Measurements from ENCODE around the gene WNT2.

The WNT2 gene

DNA sequence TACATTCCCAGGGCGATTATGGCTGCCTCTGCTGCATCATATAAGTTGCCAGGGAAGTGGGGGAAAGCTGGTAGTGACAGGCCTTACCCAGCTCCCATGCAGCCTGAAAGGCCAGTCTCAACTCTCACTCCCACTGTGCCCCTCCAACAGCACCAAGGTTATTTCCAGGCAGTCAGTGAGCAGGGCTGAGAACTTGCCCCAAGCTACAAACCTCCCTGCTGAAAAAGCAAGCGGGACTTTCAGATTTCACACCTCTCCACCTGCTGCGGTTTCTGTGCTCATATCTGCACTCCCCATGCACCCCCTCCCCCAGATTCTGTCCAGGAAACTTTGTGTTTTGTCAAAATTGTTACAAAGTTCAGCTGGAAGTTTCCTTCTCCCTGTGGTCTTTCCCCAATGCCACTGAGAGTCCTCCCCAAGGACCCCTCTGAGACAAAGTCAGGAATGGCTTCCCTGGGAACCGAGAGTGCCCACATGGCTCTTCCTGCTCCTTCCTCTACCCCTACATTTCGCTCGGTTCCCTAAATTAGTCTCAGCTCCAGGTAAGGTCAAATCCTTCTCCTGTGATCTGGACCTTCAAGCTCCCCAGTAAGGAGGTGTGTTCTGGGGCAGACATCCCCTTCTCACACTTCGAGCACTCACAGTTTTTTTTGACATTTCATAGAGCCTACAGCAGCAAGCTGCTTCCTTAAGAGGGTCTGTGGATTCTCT, 25.3 kb upstream of the WNT2 start:
- no peak for TF ChIP-seq CTCF (IDR thresholded peaks at IDR 0.05; ENCODE audit: control insufficient read depth, insufficient read depth, low read depth, low read length, missing control alignments)
- H3K4me3 ChIP-seq (ENCODE audit: control insufficient read depth, low read depth, low read length): no peak overlapping the region
- DNase-seq (ENCODE audit: low read depth): no peak

DNA sequence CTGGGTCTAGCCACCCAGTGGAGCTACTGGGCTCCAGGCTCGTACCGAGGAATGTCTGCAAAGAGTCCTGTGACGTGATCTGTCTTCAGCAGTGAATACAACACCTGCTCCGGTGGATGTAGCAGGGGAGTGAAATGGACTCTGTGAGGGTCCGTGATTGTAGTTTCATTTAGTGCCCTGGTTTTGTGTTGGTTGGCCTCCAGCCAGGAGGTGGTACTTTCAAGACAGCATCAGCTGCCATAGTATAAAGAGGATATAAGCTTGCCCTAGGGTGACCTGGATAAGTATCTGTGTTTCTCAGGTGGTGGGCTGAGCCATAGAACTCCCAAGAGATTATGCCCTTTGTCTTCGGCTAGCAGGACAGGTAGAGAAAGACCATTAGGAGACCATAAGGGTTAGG, 24.6 kb upstream of the WNT2 start:
- no peak for TF ChIP-seq CTCF (IDR thresholded peaks at IDR 0.05; ENCODE audit: control insufficient read depth, insufficient read depth, low read depth, low read length, missing control alignments)
- H3K4me3 ChIP-seq (ENCODE audit: control insufficient read depth, low read depth, low read length): no peak overlapping the region
- no peak for DNase-seq (ENCODE audit: low read depth)

DNA sequence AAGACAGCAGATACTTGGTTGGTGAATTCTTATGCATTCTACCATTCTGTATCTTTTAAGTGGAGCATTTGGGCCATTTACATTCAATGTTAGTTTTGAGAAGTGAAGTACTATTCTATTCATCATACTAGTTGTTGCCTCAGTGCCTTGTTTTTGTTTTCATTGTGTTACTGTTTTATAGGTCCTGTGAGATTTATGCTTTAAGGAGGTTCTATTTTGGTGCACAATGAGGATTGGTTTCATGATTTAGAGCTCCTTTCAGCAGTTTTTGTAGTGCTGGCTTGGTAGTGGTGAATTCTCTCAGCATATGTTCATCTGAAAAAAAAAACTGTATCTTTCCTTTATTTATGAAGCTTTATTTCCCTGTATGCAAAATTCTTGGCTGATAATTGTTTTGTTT, 23.3 kb upstream of the WNT2 start:
- DNase-seq (ENCODE audit: low read depth): no peak
- no peak for TF ChIP-seq CTCF (IDR thresholded peaks at IDR 0.05; ENCODE audit: control insufficient read depth, insufficient read depth, low read depth, low read length, missing control alignments)
- no peak overlapping the region for H3K4me3 ChIP-seq (ENCODE audit: control insufficient read depth, low read depth, low read length)

DNA sequence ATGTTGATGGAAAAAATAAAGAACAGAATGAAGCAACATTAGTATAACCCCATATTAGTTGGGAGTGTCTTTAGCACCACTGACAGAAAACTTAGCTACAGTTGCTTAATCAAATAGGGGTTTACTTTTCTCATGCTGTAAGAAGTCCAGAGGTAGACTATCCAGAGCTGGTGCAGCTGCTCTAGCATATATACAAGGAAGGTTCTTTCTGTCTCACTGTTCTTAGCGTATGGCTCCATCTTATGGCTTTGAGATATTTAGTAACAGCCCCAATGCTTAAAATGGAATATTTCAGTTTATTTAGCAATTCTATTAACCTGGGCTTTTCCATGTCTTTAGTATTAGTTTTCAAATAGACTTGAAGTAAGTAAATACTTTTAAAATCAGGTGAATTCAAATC, 15.2 kb upstream of the WNT2 start:
- DNase-seq (ENCODE audit: low read depth): no peak
- TF ChIP-seq CTCF (IDR thresholded peaks at IDR 0.05; ENCODE audit: control insufficient read depth, insufficient read depth, low read depth, low read length, missing control alignments): no peak
- no peak overlapping the region for H3K4me3 ChIP-seq (ENCODE audit: control insufficient read depth, low read depth, low read length)

DNA sequence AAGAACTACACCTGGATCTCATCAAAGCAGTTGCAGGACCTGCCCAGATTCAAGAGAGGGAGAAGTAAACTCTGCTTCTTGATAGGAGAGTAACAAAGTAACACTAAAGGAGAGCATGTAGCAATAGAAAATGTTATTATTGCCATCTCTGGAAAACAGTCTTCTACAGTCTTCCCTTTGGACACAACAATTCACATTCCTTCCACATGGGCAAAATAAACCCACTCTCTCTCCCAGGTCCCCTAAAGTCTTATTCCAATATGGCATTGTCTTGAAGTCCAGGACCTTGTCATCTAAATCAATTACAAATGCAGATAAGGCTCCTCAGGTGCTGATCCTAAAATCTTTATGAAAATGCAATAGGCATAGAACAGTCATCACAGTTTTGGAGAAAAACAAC, 10.3 kb upstream of the WNT2 start:
- DNase-seq (ENCODE audit: low read depth): no peak
- no peak for TF ChIP-seq CTCF (IDR thresholded peaks at IDR 0.05; ENCODE audit: control insufficient read depth, insufficient read depth, low read depth, low read length, missing control alignments)
- no peak overlapping the region for H3K4me3 ChIP-seq (ENCODE audit: control insufficient read depth, low read depth, low read length)

DNA sequence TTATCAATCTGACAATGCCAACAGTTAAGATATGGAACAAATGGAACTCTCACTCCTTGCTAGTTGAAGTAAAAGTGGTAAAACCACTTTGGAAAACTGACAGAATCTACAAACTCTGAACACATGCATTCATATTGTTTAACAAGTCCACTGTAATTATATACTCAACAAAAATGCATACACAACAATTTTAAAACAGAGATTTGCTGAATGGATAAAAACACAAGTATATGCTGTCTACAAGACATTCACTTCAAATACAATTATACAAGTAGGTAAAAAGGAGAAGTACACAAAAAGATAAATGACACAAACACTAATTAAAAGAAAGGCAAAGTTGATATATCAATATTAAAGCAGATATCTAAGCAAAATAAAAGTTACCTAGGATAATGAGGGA, 9.2 kb upstream of the WNT2 start:
- no peak for TF ChIP-seq CTCF (IDR thresholded peaks at IDR 0.05; ENCODE audit: control insufficient read depth, insufficient read depth, low read depth, low read length, missing control alignments)
- no peak overlapping the region for H3K4me3 ChIP-seq (ENCODE audit: control insufficient read depth, low read depth, low read length)
- DNase-seq (ENCODE audit: low read depth): no peak

Data from AG09309 (cell line).